GM19025 (cell line): ENCODE data around the gene PSMD13.

Experiments
- ATAC-seq: cut with Tn5 transposase; IDR thresholded peaks from one replicate; pipeline ENCODE4 v1.9.1; 2021; ENCODE audit warnings: mild to moderate bottlenecking, low read depth, moderate library complexity; ENCODE audit not compliant: unreplicated experiment

The PSMD13 gene

GRCh38 chr11:269146-269890 lies 32.5 kb downstream of the PSMD13 start:
- ATAC-seq = peak; percentile 57

GRCh38 chr11:270451-271318 lies 33.9 kb downstream of the PSMD13 start:
- ATAC-seq = no peak

DNA sequence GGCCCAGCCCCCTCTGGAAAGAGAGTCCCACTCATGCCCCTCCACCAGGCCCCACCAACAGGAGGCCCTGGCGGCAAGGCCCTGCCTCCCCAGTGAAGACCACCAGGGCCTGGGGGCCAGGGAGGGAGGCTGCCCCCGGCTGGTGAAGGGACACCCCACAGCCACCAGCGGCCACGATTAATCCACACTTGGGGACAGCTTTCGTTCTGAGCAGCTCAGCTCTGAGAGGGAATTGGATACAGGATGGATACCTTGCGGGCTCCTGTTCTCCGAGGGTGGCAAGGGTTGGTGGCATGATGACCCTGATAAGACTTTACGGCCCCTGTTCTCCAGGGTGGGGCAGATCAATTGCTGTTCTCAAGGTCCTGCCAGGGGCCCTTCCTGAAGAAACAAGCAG lies 34.5 kb downstream of the PSMD13 start:
- no peak for ATAC-seq

- no peak for ATAC-seq
These were observed 35.6 kb downstream of the PSMD13 start for GRCh38 chr11:272195-272930.

- no peak for ATAC-seq
These were observed 36.1 kb downstream of the PSMD13 start for GRCh38 chr11:272931-273198.

DNA sequence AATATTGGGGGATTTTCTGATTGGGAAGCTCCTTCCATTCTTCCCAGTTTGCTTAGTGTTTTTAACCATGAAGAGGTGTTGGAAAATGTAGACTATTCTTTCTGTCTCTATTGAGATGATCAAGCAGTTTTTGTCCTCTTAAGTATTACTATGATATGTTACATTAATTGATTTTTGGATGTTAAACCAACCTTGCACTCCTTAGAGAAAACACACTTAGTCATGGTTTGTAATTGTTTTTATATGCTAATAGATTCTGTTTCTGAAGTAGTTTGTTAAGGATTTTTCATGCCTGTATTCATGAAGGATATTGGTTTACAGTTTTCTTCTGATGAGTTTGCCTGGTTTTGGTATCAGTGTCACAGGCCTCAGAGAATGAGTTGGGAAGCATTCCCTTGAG lies 39.4 kb downstream of the PSMD13 start:
- ATAC-seq = no peak

DNA sequence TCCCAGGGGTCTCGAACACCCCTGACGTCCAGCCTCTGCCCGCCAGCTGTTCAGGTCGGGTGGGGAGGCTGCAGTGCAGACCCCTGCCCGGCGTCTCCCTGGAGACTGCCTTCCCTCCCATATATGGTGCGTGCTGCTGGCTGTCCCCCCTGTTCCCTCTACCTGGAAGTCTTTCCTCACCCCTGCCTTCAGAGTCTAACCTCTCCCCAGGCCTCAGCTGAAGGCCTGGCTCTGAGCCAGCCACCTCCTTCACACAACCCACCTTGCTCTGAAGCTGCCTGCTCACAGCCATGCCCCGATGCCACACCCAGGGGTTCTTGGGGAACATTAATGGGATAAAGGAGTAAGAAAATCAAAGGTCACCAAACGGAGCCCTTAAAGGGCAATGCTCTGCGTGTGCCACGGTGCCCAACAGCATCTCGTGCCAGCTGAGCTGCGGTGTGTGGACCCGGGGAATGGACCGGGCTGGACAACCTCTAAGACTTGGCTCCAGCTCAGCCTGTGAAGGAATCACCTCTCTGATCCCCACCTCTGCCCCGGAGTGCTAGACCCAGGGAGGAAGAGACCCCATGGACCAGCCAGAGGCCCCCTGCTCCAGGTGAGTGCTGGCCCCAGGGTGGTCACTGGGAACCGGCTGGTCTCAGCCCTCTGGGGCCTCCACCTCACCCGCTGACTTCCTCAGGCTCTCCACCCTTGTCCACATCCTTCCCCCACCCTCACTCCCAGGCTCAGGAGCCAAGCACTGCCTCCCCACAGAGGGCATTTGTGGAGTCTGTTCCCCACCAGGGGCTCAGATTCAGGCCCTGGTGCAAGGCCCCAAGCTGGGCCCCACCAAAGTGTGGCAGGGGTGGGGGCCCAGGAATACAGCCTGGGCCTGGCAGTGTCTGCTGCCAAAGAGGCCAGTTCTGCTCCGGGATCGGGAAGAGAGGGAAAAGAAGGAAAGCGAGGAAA lies 41.5 kb downstream of the PSMD13 start, which contains the start of gene NLRP6:
Gene NLRP6, plus strand, starts transcription at position 407 of the 951 bp plus-strand sequence. Its CDS starts 163 bp downstream, at position 570.
- ATAC-seq = no peak

DNA sequence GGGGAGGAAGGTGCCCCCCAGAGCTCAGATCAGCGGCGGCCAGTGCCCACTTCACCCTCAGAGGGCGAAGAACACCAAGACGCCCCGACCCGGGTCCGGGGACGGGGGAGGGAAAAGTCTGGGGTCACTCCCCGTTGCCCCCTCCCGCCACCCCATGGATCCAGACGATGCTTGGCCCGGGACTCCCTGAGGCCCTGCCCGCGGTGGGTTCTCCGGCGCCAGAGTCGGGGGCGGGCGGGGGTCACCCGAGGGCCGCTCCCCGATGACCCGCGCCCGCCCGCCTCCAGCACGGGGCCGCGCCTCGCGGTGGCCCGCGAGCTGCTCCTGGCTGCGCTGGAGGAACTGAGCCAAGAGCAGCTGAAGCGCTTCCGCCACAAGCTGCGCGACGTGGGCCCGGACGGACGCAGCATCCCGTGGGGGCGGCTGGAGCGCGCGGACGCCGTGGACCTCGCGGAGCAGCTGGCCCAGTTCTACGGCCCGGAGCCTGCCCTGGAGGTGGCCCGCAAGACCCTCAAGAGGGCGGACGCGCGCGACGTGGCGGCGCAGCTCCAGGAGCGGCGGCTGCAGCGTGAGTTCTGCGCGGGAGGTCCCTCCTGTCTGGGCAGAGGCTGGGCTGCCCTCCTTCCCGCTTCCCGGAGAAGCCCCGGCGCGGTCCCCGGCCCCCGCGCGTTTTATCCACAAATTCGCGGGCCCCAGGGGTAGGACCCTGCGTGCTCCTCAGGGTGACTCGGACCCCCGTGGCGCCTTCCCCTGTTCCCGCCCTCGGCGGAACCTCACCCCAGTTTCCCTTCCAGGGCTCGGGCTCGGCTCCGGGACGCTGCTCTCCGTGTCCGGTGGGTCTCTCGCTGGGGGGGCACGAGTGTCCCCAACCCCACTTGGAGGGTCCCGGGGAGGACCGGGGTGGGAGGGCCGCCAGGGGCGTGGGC lies 42.5 kb downstream of the PSMD13 start:
- ATAC-seq = no peak

DNA sequence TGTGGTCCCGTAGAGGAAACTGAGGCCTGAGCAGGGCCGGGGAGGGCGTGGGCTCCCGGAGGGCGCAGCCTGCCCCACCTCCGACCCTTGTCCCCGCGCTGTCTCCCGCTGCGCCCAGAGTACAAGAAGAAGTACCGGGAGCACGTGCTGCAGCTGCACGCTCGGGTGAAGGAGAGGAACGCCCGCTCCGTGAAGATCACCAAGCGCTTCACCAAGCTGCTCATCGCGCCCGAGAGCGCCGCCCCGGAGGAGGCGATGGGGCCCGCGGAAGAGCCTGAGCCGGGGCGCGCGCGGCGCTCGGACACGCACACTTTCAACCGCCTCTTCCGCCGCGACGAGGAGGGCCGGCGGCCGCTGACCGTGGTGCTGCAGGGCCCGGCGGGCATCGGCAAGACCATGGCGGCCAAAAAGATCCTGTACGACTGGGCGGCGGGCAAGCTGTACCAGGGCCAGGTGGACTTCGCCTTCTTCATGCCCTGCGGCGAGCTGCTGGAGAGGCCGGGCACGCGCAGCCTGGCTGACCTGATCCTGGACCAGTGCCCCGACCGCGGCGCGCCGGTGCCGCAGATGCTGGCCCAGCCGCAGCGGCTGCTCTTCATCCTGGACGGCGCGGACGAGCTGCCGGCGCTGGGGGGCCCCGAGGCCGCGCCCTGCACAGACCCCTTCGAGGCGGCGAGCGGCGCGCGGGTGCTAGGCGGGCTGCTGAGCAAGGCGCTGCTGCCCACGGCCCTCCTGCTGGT lies 43.4 kb downstream of the PSMD13 start:
- no peak for ATAC-seq

GRCh38 chr11:280706-281485 lies 44.1 kb downstream of the PSMD13 start:
- ATAC-seq = no peak

- no peak for ATAC-seq
These were observed 44.8 kb downstream of the PSMD13 start for GRCh38 chr11:281486-282161.

DNA sequence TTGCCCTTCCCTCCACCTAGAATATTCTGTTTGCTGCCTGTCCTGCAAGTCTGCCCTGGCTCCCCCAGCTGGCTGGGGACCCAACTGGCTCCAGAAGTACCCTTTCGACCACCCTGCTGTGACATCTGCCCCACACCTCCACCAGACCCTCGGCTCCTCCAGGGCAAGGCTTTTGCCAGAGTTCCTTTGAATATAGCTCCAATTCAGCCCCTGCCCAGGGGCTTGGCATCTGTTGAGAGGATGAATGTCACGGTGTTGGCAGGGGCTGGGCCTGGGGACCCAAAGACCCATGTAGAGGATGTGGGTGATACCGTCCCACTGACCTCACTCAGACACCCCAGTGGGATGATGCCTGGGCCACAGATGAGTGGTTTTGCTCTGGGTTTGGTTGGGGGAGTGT lies 45.4 kb downstream of the PSMD13 start:
- ATAC-seq = no peak

- no peak for ATAC-seq
These were observed 46.0 kb downstream of the PSMD13 start for GRCh38 chr11:282630-283360.

- no peak for ATAC-seq
These were observed 46.8 kb downstream of the PSMD13 start for GRCh38 chr11:283405-284104.

- no peak for ATAC-seq
These were observed 47.6 kb downstream of the PSMD13 start for GRCh38 chr11:284105-285020.
